HCT116 (cell line): ENCODE measurements around the gene LRRFIP1.
"Not testable (repeated sequence)": the region's sequence is repeated elsewhere in the genome, so short reads cannot be mapped to it uniquely, and the experiment has no call there.

ENCODE experiments used
- CTCF ChIP-seq, 3 experiments: fragments of 200-600 bp in 1 of 3; sonication (generic) in 1 of 3; IDR thresholded peaks in 2 of 3; conservative IDR thresholded peaks in 1 of 3; 2 replicates each; pipeline ENCODE4 v1.5.1; 2012 to 2017; ENCODE audit warnings: low read depth in 2 of 3, low read length in 2 of 3, antibody characterized with exemption in 1 of 3, borderline replicate concordance in 1 of 3, control low read depth in 1 of 3, mild to moderate bottlenecking in 1 of 3, mixed read lengths in 1 of 3, mixed run types in 1 of 3, moderate library complexity in 1 of 3; ENCODE audit not compliant: insufficient read depth in 1 of 3
- EZH2 ChIP-seq: fragments of 200-600 bp; sonication (generic); IDR thresholded peaks from 2 replicates; pipeline ENCODE4 v1.6.1; 2017; ENCODE audit warnings: antibody characterized with exemption, mixed run types
- FOSL1 ChIP-seq: IDR thresholded peaks from 2 replicates; pipeline ENCODE4 v1.6.1; 2012; ENCODE audit warnings: low read depth
- YY1 ChIP-seq: IDR thresholded peaks from 2 replicates; pipeline ENCODE4 v1.6.1; 2011; ENCODE audit warnings: low read length, low read depth, moderate library complexity, mild to moderate bottlenecking; ENCODE audit not compliant: insufficient replicate concordance; ENCODE audit errors: extremely low read depth
- TF ChIP-seq, protein P1 (sequence below): IDR thresholded peaks from 2 replicates; pipeline ENCODE4 v1.6.1; 2012

- TF ChIP-seq CTCF (IDR thresholded peaks at IDR 0.05 in 2 of 3, conservative IDR thresholded peaks at IDR 0.05 in 1 of 3; ENCODE audit: borderline replicate concordance in 1 of 3, insufficient read depth in 1 of 3, low read depth in 2 of 3, low read length in 2 of 3); EZH2; YY1; FOSL1: not testable (repeated sequence)
- TF ChIP-seq, protein P1, sequence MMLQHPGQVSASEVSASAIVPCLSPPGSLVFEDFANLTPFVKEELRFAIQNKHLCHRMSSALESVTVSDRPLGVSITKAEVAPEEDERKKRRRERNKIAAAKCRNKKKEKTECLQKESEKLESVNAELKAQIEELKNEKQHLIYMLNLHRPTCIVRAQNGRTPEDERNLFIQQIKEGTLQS = not testable (repeated sequence)
Measured at GRCh38 chr2:237750441-237750840, 123.1 kb downstream of the LRRFIP1 start.
